Type B pancreatic cell (in vitro differentiated cells): Measurements from ENCODE around the gene PIK3AP1. TPM values are rescaled to one million over a fixed set of nuclear protein-coding genes. Genes with fewer than 3 reads are reported as not detected.
A peak's percentile ranks its signal among the peaks of the same experiment; 100 is the strongest.

ENCODE experiments used
- DNase-seq: peaks from one replicate; pipeline ENCODE4 v3.0.0; 2021; ENCODE audit warnings: mixed read lengths; ENCODE audit not compliant: unreplicated experiment; ENCODE audit errors: extremely low spot score
- H3K27ac Mint-ChIP-seq: 2 replicates; pipeline ENCODE4 v1.8.0; 2021; ENCODE audit warnings: mild to moderate bottlenecking, mixed read lengths
- H3K27me3 Mint-ChIP-seq: 2 replicates; pipeline ENCODE4 v1.8.0; 2021; ENCODE audit warnings: mixed read lengths
- H3K36me3 Mint-ChIP-seq: 2 replicates; pipeline ENCODE4 v1.8.0; 2021; ENCODE audit warnings: mixed read lengths
- H3K4me1 Mint-ChIP-seq: one replicate; pipeline ENCODE4 v1.8.0; 2021; ENCODE audit warnings: mixed read lengths; ENCODE audit not compliant: unreplicated experiment
- H3K4me3 Mint-ChIP-seq: 2 replicates; pipeline ENCODE4 v1.8.0; 2021; ENCODE audit warnings: mild to moderate bottlenecking, mixed read lengths
- H3K9me3 Mint-ChIP-seq: 2 replicates; pipeline ENCODE4 v1.8.0; 2021; ENCODE audit warnings: mixed read lengths
- total RNA-seq: library from RNA; stranded (reverse); gene quantifications from 2 replicates; pipeline ENCODE4 v1.2.1, GENCODE V29; 2021; ENCODE audit warnings: low replicate concordance
- TF ChIP-seq, protein P1 (sequence below): fragments of 200-600 bp; sonication (generic); conservative IDR thresholded peaks from 2 replicates; pipeline ENCODE4 v1.5.0; 2021; ENCODE audit warnings: antibody characterized with exemption, mild to moderate bottlenecking

The PIK3AP1 gene
- total RNA-seq, 1 donor from 2014 or later: 3.5 TPM

DNA sequence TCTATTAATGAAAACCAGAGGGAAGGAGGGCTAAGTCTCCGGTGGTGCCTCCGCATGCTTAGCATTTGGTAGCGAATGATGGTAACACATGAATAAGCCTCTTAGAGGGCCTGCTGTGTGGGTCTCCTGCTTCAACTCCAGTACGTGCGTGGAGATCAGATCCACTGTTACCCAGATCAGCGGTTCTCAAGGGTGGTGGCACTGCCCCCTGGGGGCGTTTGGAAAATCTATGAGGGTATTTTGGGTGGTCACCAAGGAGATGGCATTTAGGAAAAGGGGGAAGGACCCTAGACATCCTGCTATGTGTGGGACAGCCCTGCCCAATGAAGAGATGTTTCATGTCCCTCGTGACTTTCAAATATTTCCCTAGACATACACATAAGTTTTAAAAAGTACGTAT lies 76.4 kb downstream of the PIK3AP1 start:
- peaks cover 22% of the 10 kb centered on the region for H3K4me1 Mint-ChIP-seq
- no peak for DNase-seq
- no peaks in the 10 kb centered on the region for H3K36me3 Mint-ChIP-seq
- H3K4me3 Mint-ChIP-seq: no peak overlapping the region
- H3K9me3 Mint-ChIP-seq: no peaks in the 10 kb centered on the region
- TF ChIP-seq, protein P1, sequence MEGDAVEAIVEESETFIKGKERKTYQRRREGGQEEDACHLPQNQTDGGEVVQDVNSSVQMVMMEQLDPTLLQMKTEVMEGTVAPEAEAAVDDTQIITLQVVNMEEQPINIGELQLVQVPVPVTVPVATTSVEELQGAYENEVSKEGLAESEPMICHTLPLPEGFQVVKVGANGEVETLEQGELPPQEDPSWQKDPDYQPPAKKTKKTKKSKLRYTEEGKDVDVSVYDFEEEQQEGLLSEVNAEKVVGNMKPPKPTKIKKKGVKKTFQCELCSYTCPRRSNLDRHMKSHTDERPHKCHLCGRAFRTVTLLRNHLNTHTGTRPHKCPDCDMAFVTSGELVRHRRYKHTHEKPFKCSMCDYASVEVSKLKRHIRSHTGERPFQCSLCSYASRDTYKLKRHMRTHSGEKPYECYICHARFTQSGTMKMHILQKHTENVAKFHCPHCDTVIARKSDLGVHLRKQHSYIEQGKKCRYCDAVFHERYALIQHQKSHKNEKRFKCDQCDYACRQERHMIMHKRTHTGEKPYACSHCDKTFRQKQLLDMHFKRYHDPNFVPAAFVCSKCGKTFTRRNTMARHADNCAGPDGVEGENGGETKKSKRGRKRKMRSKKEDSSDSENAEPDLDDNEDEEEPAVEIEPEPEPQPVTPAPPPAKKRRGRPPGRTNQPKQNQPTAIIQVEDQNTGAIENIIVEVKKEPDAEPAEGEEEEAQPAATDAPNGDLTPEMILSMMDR: no peak
- H3K27ac Mint-ChIP-seq: no peak overlapping the region
- no peaks in the 10 kb centered on the region for H3K27me3 Mint-ChIP-seq

DNA sequence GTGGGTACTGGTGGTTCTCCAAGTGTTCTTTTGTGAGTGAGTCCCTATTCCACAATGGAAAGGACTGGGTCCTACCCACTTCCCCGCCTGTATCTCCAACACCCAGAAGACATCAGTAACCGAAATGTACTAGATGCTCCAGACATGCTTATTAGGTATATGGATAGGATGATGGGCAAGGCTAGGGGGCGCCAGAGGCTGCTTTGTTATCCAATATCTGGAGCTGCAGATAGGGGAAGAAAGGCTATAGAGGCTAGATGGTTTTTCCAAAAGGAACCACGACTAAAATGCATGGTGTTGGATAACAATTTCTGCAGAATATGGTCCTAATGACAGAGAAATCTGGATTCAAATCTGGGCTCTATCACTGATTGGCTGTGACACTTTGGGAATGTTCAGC lies 77.3 kb downstream of the PIK3AP1 start:
- peaks cover 25% of the 10 kb centered on the region for H3K4me1 Mint-ChIP-seq
- no peak for DNase-seq
- TF ChIP-seq, protein P1: peak; percentile 65
- no peaks in the 10 kb centered on the region for H3K36me3 Mint-ChIP-seq
- no peak overlapping the region for H3K27ac Mint-ChIP-seq
- H3K4me3 Mint-ChIP-seq: no peak overlapping the region
- no peaks in the 10 kb centered on the region for H3K27me3 Mint-ChIP-seq
- H3K9me3 Mint-ChIP-seq: no peaks in the 10 kb centered on the region

DNA sequence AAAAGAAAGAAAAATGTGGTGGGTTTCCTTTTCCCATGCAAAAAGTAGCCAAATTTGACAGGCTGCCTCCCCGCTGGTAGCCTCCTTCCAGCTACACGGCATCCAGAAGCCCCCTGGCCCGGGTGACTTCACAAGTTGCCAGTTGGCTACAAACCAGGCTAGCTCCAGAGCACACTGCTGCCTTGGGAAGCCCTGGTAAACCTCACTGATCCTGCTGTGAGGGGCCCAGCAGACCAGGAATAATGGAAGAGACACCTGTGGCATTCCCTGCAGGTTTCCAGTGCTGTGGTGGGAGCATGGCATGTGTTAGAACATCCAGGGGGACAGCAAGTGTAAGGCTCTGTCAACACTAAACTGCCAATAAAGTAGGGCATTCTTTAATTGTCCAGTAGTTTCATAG lies 77.8 kb downstream of the PIK3AP1 start:
- TF ChIP-seq, protein P1: no peak
- no peaks in the 10 kb centered on the region for H3K36me3 Mint-ChIP-seq
- peaks cover 25% of the 10 kb centered on the region for H3K4me1 Mint-ChIP-seq
- H3K27ac Mint-ChIP-seq: no peak overlapping the region
- no peaks in the 10 kb centered on the region for H3K27me3 Mint-ChIP-seq
- H3K4me3 Mint-ChIP-seq: no peak overlapping the region
- DNase-seq: no peak
- no peaks in the 10 kb centered on the region for H3K9me3 Mint-ChIP-seq

DNA sequence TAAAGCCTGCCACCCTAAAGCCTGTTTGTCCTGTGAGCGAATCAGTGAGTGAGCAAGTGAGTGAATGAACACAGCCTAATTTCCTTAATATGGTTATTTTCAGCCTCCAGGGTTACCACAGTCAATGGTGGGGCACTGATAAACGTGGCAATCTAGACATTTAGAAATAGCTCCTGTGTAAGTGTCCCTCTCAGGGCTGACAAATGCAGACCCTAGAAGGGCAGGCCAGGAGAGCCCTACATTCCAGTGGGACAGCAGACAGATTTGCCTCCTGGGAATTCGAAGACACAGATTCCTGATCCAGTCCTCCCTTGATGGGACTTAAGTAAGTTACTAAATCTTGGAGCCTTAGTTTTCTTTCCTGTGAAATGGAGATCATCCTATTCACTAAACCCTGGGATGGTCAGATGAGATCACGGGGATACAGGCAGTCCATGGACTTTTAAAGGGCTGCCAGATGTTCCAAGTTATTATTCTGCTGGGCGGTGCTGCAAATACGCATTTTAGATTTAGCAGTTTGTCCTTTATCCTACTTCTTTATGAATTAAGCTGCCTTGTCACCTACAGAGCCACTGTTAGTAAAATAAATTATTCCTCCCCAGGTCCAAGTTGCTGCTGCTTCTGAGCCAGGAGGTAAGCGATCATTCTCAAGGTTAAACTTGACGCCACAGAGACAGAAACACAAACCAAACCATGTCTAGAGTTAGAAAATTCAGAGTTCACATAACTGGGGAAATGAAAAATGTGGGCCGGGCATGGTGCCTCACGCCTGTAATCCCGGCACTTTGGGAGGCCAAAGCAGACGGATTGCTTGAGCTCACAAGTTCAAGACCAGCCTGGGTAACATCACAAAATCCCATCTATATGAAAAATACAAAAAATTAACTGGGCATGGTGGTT lies 78.7 kb downstream of the PIK3AP1 start:
- no peaks in the 10 kb centered on the region for H3K27me3 Mint-ChIP-seq
- no peak for DNase-seq
- TF ChIP-seq, protein P1: no peak
- no peaks in the 10 kb centered on the region for H3K9me3 Mint-ChIP-seq
- peaks cover 30% of the 10 kb centered on the region for H3K4me1 Mint-ChIP-seq
- H3K36me3 Mint-ChIP-seq: no peaks in the 10 kb centered on the region
- H3K4me3 Mint-ChIP-seq: no peak overlapping the region
- no peak overlapping the region for H3K27ac Mint-ChIP-seq

DNA sequence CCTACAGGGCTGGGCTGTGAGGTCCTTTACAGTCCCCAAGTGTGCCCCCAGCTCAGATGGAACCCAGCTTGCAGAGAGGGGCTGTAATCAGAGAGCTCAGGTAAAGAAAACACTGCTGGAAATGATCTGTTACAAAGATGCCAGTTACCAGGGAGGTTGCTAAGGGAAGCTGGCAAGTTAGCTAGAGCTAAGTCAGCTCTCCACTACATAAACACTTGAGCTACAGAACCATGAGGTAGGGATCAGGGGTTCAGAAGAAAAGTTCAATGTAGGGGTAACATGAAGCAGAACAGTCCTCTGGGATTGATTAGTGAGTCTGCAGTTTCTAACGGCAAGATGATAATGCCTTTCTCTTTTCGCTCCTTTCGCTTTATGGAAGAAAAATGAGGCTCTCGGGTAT lies 80.4 kb downstream of the PIK3AP1 start:
- Mint-ChIP-seq H3K4me1 (peaks cover 34% of the 10 kb centered on the region), H3K4me3 (peak overlapping the region; percentile 54), H3K9me3 (no peaks in the 10 kb centered on the region), H3K27ac (peak overlapping the region; percentile 52), H3K27me3 (no peaks in the 10 kb centered on the region), H3K36me3 (no peaks in the 10 kb centered on the region)
- TF ChIP-seq, protein P1: no peak
- no peak for DNase-seq
